ENCODE results near the gene UTRN. TPM values are rescaled to one million over a fixed set of nuclear protein-coding genes. Genes with fewer than 3 reads are reported as not detected.

The UTRN gene
- total RNA-seq (110 TPM), polyA plus RNA-seq (ENCODE audit: insufficient read depth in 1 of 8, insufficient read length in 8 of 8, low replicate concordance in 1 of 8) (10 to 100 TPM; 40.8 to 79.0 (median 60.8) TPM)
- long read RNA-seq, donor 1, result 0 reads
- long read RNA-seq, donor 2, result 0 reads
- long read RNA-seq, donor 3, result 0 reads
- long read RNA-seq, donor 4, result 0 reads
- long read RNA-seq, donor 5, result 0 reads
- long read RNA-seq, donor 6, partial matches to known transcripts, result 0 of 1 reads
- long read RNA-seq, donor 6, other reads (novel, unspliced or antisense), result 0 of 1 reads
- long read RNA-seq, donor 7, partial matches to known transcripts, result 0 of 1 reads
- long read RNA-seq, donor 7, other reads (novel, unspliced or antisense), result 0 of 1 reads
- long read RNA-seq, donor 8, result 0 reads
- long read RNA-seq, donor 9, result 0 reads
- long read RNA-seq, donor 10, result 0 reads
- long read RNA-seq, donor 11, partial matches to known transcripts, result 5 of 5 reads
- long read RNA-seq, donor 11, other reads (novel, unspliced or antisense), result 0 of 5 reads

- Histone ChIP-seq H3K27me3 (ENCODE audit: control insufficient read depth, insufficient read depth, low read length) (no peaks in the 10 kb centered on the region), H3K4me3 (ENCODE audit: low read length) (peak within 1 kb of the TSS; percentile 90), H3K36me3 (ENCODE audit: control insufficient read depth, insufficient read depth, low read length) (no peaks in the 10 kb centered on the region), H3K9me3 (replicated peaks; ENCODE audit: control insufficient read depth, low read depth, low read length) (no peaks in the 10 kb centered on the region), H3K27ac (ENCODE audit: low read length) (peak within 1 kb of the TSS; percentile 90), H3K4me1 (ENCODE audit: control insufficient read depth, insufficient read depth, low read length) (peaks cover 3% of the 10 kb centered on the region)
- under 1% methylated on average over 70 of the region's 84 CpGs for WGBS (ENCODE audit: insufficient coverage)
- peak; percentile 96 for DNase-seq
These were observed at the start of gene UTRN for GRCh38 chr6:144284783-144285547. TSS of gene UTRN (plus strand) at chr6:144285335. CDS start at chr6:144291829, 6,494 bp downstream.

DNA sequence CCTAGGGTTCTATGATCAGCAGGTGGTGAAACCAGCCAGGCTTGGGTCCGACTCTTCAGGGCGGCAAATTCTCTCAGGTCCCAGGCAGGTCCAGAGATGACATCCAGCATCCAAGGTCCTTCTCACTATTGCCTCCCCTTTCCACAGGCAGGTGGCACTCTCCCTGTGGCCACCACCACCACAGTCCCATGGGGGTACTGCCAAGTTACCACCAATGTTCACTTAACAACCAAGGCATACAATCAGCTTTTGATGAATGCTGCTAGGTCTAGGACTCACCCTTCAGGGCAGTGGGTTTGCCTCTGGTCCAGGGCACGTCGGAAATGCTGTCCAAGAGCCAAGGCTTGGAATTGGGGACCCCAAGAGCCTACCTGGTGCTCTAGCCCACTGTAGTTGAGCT is 40.4 kb upstream of the UTRN start:
- no peaks in the 10 kb centered on the region for H3K36me3 ChIP-seq (ENCODE audit: control insufficient read depth, insufficient read depth, low read length)
- H3K4me1 ChIP-seq (ENCODE audit: control insufficient read depth, insufficient read depth, low read length), result peaks cover 10% of the 10 kb centered on the region
- WGBS (ENCODE audit: insufficient coverage), result 98% methylated on average over 4 of the region's 4 CpGs
- H3K9me3 ChIP-seq (replicated peaks; ENCODE audit: control insufficient read depth, low read depth, low read length), result peaks cover 10% of the 10 kb centered on the region
- H3K27ac ChIP-seq (ENCODE audit: low read length), result no peak overlapping the region
- H3K4me3 ChIP-seq (ENCODE audit: low read length), result no peak overlapping the region
- no peak for DNase-seq
- H3K27me3 ChIP-seq (ENCODE audit: control insufficient read depth, insufficient read depth, low read length), result no peaks in the 10 kb centered on the region

- H3K9me3 ChIP-seq (replicated peaks; ENCODE audit: control insufficient read depth, low read depth, low read length), result peaks cover 10% of the 10 kb centered on the region
- H3K4me1 ChIP-seq (ENCODE audit: control insufficient read depth, insufficient read depth, low read length), result peaks cover 16% of the 10 kb centered on the region
- H3K27ac ChIP-seq (ENCODE audit: low read length), result peak overlapping the region; percentile 11
- H3K36me3 ChIP-seq (ENCODE audit: control insufficient read depth, insufficient read depth, low read length), result no peaks in the 10 kb centered on the region
- WGBS (ENCODE audit: insufficient coverage), result 43% methylated on average over 1 of the region's 5 CpGs
- H3K4me3 ChIP-seq (ENCODE audit: low read length), result no peak overlapping the region
- no peaks in the 10 kb centered on the region for H3K27me3 ChIP-seq (ENCODE audit: control insufficient read depth, insufficient read depth, low read length)
- peak; percentile 82 for DNase-seq
These were observed 38.1 kb upstream of the UTRN start for GRCh38 chr6:144246988-144247387.

- WGBS (ENCODE audit: insufficient coverage), result no CpG with 5 or more reads among the region's 2 CpGs
- H3K4me3 ChIP-seq (ENCODE audit: low read length), result no peak overlapping the region
- no peaks in the 10 kb centered on the region for H3K36me3 ChIP-seq (ENCODE audit: control insufficient read depth, insufficient read depth, low read length)
- H3K27ac ChIP-seq (ENCODE audit: low read length), result no peak overlapping the region
- no peaks in the 10 kb centered on the region for H3K27me3 ChIP-seq (ENCODE audit: control insufficient read depth, insufficient read depth, low read length)
- H3K9me3 ChIP-seq (replicated peaks; ENCODE audit: control insufficient read depth, low read depth, low read length), result peaks cover 10% of the 10 kb centered on the region
- peak; percentile 16 for DNase-seq
- peaks cover 16% of the 10 kb centered on the region for H3K4me1 ChIP-seq (ENCODE audit: control insufficient read depth, insufficient read depth, low read length)
These were observed 37.1 kb upstream of the UTRN start for GRCh38 chr6:144248003-144248402.

GRCh38 chr6:144248476-144249301 is 36.4 kb upstream of the UTRN start:
- DNase-seq, result peak; percentile 90
- Histone ChIP-seq H3K27me3 (ENCODE audit: control insufficient read depth, insufficient read depth, low read length) (no peaks in the 10 kb centered on the region), H3K4me3 (ENCODE audit: low read length) (no peak overlapping the region), H3K36me3 (ENCODE audit: control insufficient read depth, insufficient read depth, low read length) (no peaks in the 10 kb centered on the region), H3K27ac (ENCODE audit: low read length) (peak overlapping the region; percentile 63), H3K4me1 (ENCODE audit: control insufficient read depth, insufficient read depth, low read length) (peaks cover 16% of the 10 kb centered on the region), H3K9me3 (replicated peaks; ENCODE audit: control insufficient read depth, low read depth, low read length) (peaks cover 10% of the 10 kb centered on the region)
- WGBS (ENCODE audit: insufficient coverage), result no CpG with 5 or more reads among the region's 3 CpGs

- Histone ChIP-seq H3K27me3 (ENCODE audit: control insufficient read depth, insufficient read depth, low read length) (no peaks in the 10 kb centered on the region), H3K27ac (ENCODE audit: low read length) (no peak overlapping the region), H3K4me1 (ENCODE audit: control insufficient read depth, insufficient read depth, low read length) (peaks cover 16% of the 10 kb centered on the region), H3K4me3 (ENCODE audit: low read length) (no peak overlapping the region), H3K36me3 (ENCODE audit: control insufficient read depth, insufficient read depth, low read length) (no peaks in the 10 kb centered on the region), H3K9me3 (replicated peaks; ENCODE audit: control insufficient read depth, low read depth, low read length) (peaks cover 10% of the 10 kb centered on the region)
- DNase-seq, result peak; percentile 55
- no CpG with 5 or more reads among the region's 3 CpGs for WGBS (ENCODE audit: insufficient coverage)
These were observed 34.9 kb upstream of the UTRN start for GRCh38 chr6:144250276-144250675.

DNA sequence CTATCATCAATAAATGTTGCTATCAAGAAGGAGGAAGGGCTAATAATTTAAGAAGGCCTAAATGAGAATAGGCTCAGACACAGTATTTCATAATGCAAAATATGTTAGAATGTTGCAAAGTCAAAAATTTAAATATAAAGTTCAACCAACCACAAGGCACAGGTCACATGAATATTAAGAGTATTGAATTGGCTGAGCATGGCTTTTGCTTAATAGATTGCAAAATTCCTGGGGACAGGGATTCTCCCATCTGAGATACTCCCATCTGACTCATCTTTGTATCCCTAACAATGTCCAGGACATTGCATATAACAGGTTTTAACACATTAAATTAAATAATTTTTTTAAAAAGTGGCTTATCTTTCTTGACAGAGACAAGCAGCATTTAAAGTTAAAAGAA is 32.9 kb upstream of the UTRN start:
- no peak for DNase-seq
- no peak overlapping the region for H3K27ac ChIP-seq (ENCODE audit: low read length)
- H3K36me3 ChIP-seq (ENCODE audit: control insufficient read depth, insufficient read depth, low read length), result no peaks in the 10 kb centered on the region
- H3K9me3 ChIP-seq (replicated peaks; ENCODE audit: control insufficient read depth, low read depth, low read length), result no peaks in the 10 kb centered on the region
- no peak overlapping the region for H3K4me3 ChIP-seq (ENCODE audit: low read length)
- H3K27me3 ChIP-seq (ENCODE audit: control insufficient read depth, insufficient read depth, low read length), result no peaks in the 10 kb centered on the region
- H3K4me1 ChIP-seq (ENCODE audit: control insufficient read depth, insufficient read depth, low read length), result peaks cover 16% of the 10 kb centered on the region

GRCh38 chr6:144259986-144260385 is 25.1 kb upstream of the UTRN start:
- Histone ChIP-seq H3K4me1 (ENCODE audit: control insufficient read depth, insufficient read depth, low read length) (peaks cover 7% of the 10 kb centered on the region), H3K4me3 (ENCODE audit: low read length) (no peak overlapping the region), H3K36me3 (ENCODE audit: control insufficient read depth, insufficient read depth, low read length) (no peaks in the 10 kb centered on the region), H3K27ac (ENCODE audit: low read length) (no peak overlapping the region), H3K9me3 (replicated peaks; ENCODE audit: control insufficient read depth, low read depth, low read length) (peaks cover 5% of the 10 kb centered on the region), H3K27me3 (ENCODE audit: control insufficient read depth, insufficient read depth, low read length) (no peaks in the 10 kb centered on the region)
- WGBS (ENCODE audit: insufficient coverage), result no CpG with 5 or more reads among the region's 2 CpGs
- DNase-seq, result peak; percentile 17

GRCh38 chr6:144262470-144263369 is 22.4 kb upstream of the UTRN start:
- H3K4me1 ChIP-seq (ENCODE audit: control insufficient read depth, insufficient read depth, low read length), result peaks cover 18% of the 10 kb centered on the region
- H3K4me3 ChIP-seq (ENCODE audit: low read length), result no peak overlapping the region
- no peak overlapping the region for H3K27ac ChIP-seq (ENCODE audit: low read length)
- no peaks in the 10 kb centered on the region for H3K36me3 ChIP-seq (ENCODE audit: control insufficient read depth, insufficient read depth, low read length)
- 92% methylated on average over 7 of the region's 10 CpGs for WGBS (ENCODE audit: insufficient coverage)
- H3K27me3 ChIP-seq (ENCODE audit: control insufficient read depth, insufficient read depth, low read length), result no peaks in the 10 kb centered on the region
- no peak for DNase-seq
- peaks cover 5% of the 10 kb centered on the region for H3K9me3 ChIP-seq (replicated peaks; ENCODE audit: control insufficient read depth, low read depth, low read length)
